ENCODE data around the gene TIMM17B. TPM values are rescaled to one million over a fixed set of nuclear protein-coding genes. Genes with fewer than 3 reads are reported as not detected.
A peak's percentile ranks its signal among the peaks of the same experiment; 100 is the strongest.
"Not testable (repeated sequence)": the region's sequence is repeated elsewhere in the genome, so short reads cannot be mapped to it uniquely, and the experiment has no call there.

Gene TIMM17B
- total RNA-seq, 2 experiments from 2014 or later = 54.2 to 58.9 TPM

DNA sequence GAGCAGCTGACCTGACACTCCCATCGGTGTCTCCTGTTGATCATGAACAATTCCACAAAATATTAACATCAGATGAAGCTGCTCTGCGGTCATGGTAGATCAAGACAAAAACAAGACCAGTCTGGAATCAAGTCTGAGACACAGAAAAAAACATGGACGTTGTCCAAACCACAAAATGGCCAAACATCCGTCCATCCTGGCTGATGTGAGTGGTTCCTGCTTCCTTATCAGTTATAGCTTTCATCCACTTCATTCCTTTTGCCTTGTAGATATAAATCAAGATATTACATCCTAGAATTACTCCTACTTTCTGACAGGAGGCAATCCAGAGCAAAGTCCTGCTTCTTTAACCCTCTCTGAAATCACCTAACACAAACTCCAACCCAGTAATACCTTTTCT is 33.4 kb downstream of the TIMM17B start:
- H3K9me3 Mint-ChIP-seq (ENCODE audit: low read depth) = no peaks in the 10 kb centered on the region
- peaks cover 2% of the 10 kb centered on the region for H3K27me3 Mint-ChIP-seq
- ChIA-PET POLR2A (interaction anchor here (0.6 kb wide), 1 partner anchor 137 kb away, joined by 3 read pairs; no protein-coding TSS in a partner anchor), CTCF (no interaction called here)
- intact Hi-C loops (cut with DNase I, micrococcal nuclease) = no loop called here
- no peak overlapping the region for H3K27ac Mint-ChIP-seq
- H3K4me3 Mint-ChIP-seq = no peak overlapping the region
- no peak for ATAC-seq
- DNase-seq = no peak
- H3K36me3 Mint-ChIP-seq (ENCODE audit: low read depth) = no peaks in the 10 kb centered on the region
- no peaks in the 10 kb centered on the region for H3K4me1 Mint-ChIP-seq

- peaks cover 2% of the 10 kb centered on the region for H3K4me1 Mint-ChIP-seq
- intact Hi-C loops (cut with DNase I, micrococcal nuclease) = no loop called here
- no peak overlapping the region for H3K4me3 Mint-ChIP-seq
- H3K9me3 Mint-ChIP-seq (ENCODE audit: low read depth) = no peaks in the 10 kb centered on the region
- no peak overlapping the region for H3K27ac Mint-ChIP-seq
- H3K36me3 Mint-ChIP-seq (ENCODE audit: low read depth) = no peaks in the 10 kb centered on the region
- CTCF ChIA-PET = no interaction called here
- DNase-seq (peak; percentile 23), ATAC-seq (no peak)
- POLR2A ChIA-PET = no interaction called here
- H3K27me3 Mint-ChIP-seq = peaks cover 4% of the 10 kb centered on the region
Observed at GRCh38 chrX:48854898-48855297, 42.7 kb downstream of the TIMM17B start.

DNA sequence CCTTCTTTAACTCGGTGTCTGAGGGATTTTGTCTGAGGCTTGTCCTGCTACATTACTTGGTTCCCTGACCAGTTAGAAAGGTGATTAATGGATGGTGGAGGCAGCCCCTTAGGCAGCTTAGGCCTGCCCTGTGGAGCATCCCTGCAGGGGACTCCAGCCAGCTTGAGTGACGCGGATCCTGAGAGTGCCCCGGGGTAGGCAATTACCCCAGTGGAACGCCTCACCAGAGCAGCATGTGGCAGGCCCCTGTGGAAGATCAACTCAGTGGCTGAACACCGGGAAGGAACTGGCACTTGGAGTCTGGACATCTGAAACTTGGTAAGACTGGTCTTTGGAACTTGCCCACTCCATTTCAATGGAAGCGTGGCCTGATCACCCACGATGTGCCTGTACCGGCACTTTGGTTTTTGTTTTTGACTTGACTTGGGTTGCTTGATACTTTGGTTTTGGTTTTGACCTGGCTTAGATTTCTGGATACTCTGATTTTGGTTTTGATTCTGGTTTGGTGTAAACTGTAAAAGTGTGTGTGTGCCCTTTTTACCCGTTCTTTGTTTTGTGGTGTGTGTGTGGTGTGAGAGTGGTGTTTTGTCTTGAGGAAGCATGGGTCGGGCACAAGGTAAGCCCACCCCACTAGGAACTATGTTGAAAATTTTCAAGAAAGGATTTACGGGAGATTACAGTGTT is 43.3 kb downstream of the TIMM17B start:
- H3K36me3 Mint-ChIP-seq (ENCODE audit: low read depth); DNase-seq; intact Hi-C loops (cut with DNase I, micrococcal nuclease); H3K4me1 Mint-ChIP-seq; CTCF ChIA-PET; POLR2A ChIA-PET; ATAC-seq; H3K27ac Mint-ChIP-seq; H3K9me3 Mint-ChIP-seq (ENCODE audit: low read depth); H3K4me3 Mint-ChIP-seq; H3K27me3 Mint-ChIP-seq: not testable (repeated sequence)

- POLR2A ChIA-PET; CTCF ChIA-PET; H3K4me3 Mint-ChIP-seq; H3K27me3 Mint-ChIP-seq; intact Hi-C loops (cut with DNase I, micrococcal nuclease); ATAC-seq; H3K27ac Mint-ChIP-seq; H3K36me3 Mint-ChIP-seq (ENCODE audit: low read depth); DNase-seq; H3K4me1 Mint-ChIP-seq; H3K9me3 Mint-ChIP-seq (ENCODE audit: low read depth): not testable (repeated sequence)
Observed at GRCh38 chrX:48853494-48853893, 44.1 kb downstream of the TIMM17B start.

DNA sequence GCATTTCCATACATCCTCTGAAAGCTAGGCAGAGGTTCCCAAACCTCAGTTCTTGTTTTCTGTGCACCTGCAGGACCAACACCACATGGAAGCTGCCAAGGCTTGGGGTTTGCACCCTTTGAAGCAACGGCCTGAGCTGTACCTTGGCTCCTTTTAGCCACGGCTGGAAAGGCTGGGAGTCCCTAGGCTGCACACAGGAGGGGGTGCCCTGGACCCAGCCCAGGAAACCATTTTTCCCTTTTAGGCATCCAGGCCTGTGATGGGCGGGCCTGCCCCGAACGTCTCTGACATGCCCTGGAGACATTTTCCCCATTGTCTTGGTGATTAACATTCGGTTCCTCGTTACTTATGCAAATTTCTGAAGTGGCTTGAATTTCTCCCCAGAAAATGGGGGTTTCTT is 44.7 kb downstream of the TIMM17B start:
- no peak for ATAC-seq
- ChIA-PET POLR2A (no interaction called here), CTCF (interaction anchor here (0.7 kb wide), 1 partner anchor 39 kb away, joined by 3 read pairs; no protein-coding TSS in a partner anchor)

DNA sequence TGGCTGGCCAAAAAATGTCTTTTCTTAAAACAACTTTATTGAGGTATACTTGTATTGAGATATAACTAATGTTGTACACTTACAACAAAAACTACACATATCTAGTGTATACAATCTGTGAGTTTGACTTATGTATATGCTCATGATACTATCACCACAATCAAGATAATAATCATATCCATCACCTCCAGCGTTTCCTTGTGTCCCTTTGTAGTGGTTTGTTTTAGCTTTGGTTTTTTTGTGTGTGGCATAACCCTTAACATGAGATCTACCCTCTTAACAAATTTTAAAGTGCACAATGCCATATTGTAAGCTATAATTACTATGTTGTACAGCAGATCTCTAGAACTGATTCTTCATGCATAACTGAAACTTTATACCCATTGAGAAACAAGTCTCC is 48.7 kb downstream of the TIMM17B start:
- H3K27ac Mint-ChIP-seq = no peak overlapping the region
- CTCF ChIA-PET = no interaction called here
- DNase-seq (no peak), ATAC-seq (no peak)
- H3K27me3 Mint-ChIP-seq = peaks cover under 1% of the 10 kb centered on the region
- H3K9me3 Mint-ChIP-seq (ENCODE audit: low read depth) = no peaks in the 10 kb centered on the region
- intact Hi-C loops (cut with DNase I, micrococcal nuclease) = no loop called here
- H3K36me3 Mint-ChIP-seq (ENCODE audit: low read depth) = no peaks in the 10 kb centered on the region
- POLR2A ChIA-PET = interaction anchor here (0.6 kb wide), 1 partner anchor 8 kb away, joined by 3 read pairs; no protein-coding TSS in a partner anchor
- no peak overlapping the region for H3K4me3 Mint-ChIP-seq
- H3K4me1 Mint-ChIP-seq = peaks cover 5% of the 10 kb centered on the region

More for the DNA sequence above, 44.7 kb downstream of the TIMM17B start:
- DNase-seq = no peak
- no peaks in the 10 kb centered on the region for H3K36me3 Mint-ChIP-seq (ENCODE audit: low read depth)
- H3K4me1 Mint-ChIP-seq = peaks cover 7% of the 10 kb centered on the region
- H3K27me3 Mint-ChIP-seq = peaks cover 4% of the 10 kb centered on the region
- H3K27ac Mint-ChIP-seq = no peak overlapping the region
- H3K9me3 Mint-ChIP-seq (ENCODE audit: low read depth) = no peaks in the 10 kb centered on the region
- no peak overlapping the region for H3K4me3 Mint-ChIP-seq
- intact Hi-C loops (cut with DNase I, micrococcal nuclease) = no loop called here

Other genes starting within 250 kb of the TIMM17B start
- 100 to 1,000 TPM in 1 of 2 experiments, 10 to 100 TPM in 1; 85.9 to 102 TPM for gene WAS, start 214.0 kb downstream of the TIMM17B start, total RNA-seq
- gene SUV39H1, start 201.0 kb downstream of the TIMM17B start, total RNA-seq = 10 to 100 TPM; 30.8 to 31.7 TPM
- not detected for gene GLOD5, start 136.0 kb downstream of the TIMM17B start, total RNA-seq
- not detected for gene GATA1, start 111.2 kb downstream of the TIMM17B start, total RNA-seq
- gene HDAC6, start 95.7 kb downstream of the TIMM17B start, total RNA-seq = 10 to 100 TPM; 59.2 to 69.7 TPM
- gene ERAS, start 71.3 kb downstream of the TIMM17B start, total RNA-seq = not detected
- gene PCSK1N, start 62.2 kb downstream of the TIMM17B start, total RNA-seq = 1 to 10 TPM; 1.3 TPM
- gene PQBP1, start 162 bp upstream of the TIMM17B start, total RNA-seq = 10 to 100 TPM; 73.4 to 75.3 TPM
- gene SLC35A2, start 13.9 kb upstream of the TIMM17B start, total RNA-seq = 10 to 100 TPM; 19.7 to 20.3 TPM
- gene PIM2, start 21.3 kb upstream of the TIMM17B start, total RNA-seq = 100 to 1,000 TPM; 320 TPM
- 10 to 100 TPM; 68.0 to 98.1 TPM for gene OTUD5, start 59.8 kb upstream of the TIMM17B start, total RNA-seq
- gene KCND1, start 74.1 kb upstream of the TIMM17B start, total RNA-seq = 1 to 10 TPM; 2.5 to 2.8 TPM
- 10 to 100 TPM; 57.8 to 63.3 TPM for gene GRIPAP1, start 104.5 kb upstream of the TIMM17B start, total RNA-seq
- 10 to 100 TPM; 27.1 to 27.5 TPM for gene TFE3, start 145.6 kb upstream of the TIMM17B start, total RNA-seq
- 1 to 10 TPM; 3.1 to 3.6 TPM for gene CCDC120, start 161.2 kb upstream of the TIMM17B start, total RNA-seq
- gene PRAF2, start 176.2 kb upstream of the TIMM17B start, total RNA-seq = 10 to 100 TPM in 1 of 2 experiments, 1 to 10 TPM in 1; 9.1 to 11.5 TPM
- gene WDR45, start 182.1 kb upstream of the TIMM17B start, total RNA-seq = 10 to 100 TPM; 22.4 to 23.9 TPM
- gene GPKOW, start 226.0 kb upstream of the TIMM17B start, total RNA-seq = 10 to 100 TPM; 17.8 to 21.2 TPM